HepG2 (cell line): ENCODE measurements around the gene PWP1. TPM values are rescaled to one million over a fixed set of nuclear protein-coding genes. Genes with fewer than 3 reads are reported as not detected.

Source experiments
- ETS1 ChIP-seq: sonication (generic); formaldehyde crosslinking; IDR thresholded peaks from 2 replicates; pipeline ENCODE4 v1.4.0; 2020; ENCODE audit warnings: missing genetic modification reagents
- HOMEZ ChIP-seq: IDR thresholded peaks from 2 replicates; pipeline ENCODE4 v1.6.1; 2016; ENCODE audit warnings: low read depth
- KAT7 ChIP-seq: IDR thresholded peaks from 2 replicates; pipeline ENCODE4 v1.6.1; 2018; ENCODE audit warnings: borderline replicate concordance, missing compliant biosample characterization
- MED1 ChIP-seq: sonication (generic); formaldehyde crosslinking; IDR thresholded peaks from 2 replicates; pipeline ENCODE4 v1.4.0; 2020; ENCODE audit warnings: missing genetic modification reagents
- NBN ChIP-seq: fragments of 450-650 bp; conservative IDR thresholded peaks from 2 replicates; pipeline ENCODE4 v1.6.1; 2017
- PBX3 ChIP-seq: sonication (generic); formaldehyde crosslinking; IDR thresholded peaks from 2 replicates; pipeline ENCODE4 v1.8.1; 2023; ENCODE audit warnings: missing genetic modification reagents, inconsistent platforms, borderline replicate concordance
- PITX1 ChIP-seq: sonication (generic); formaldehyde crosslinking; IDR thresholded peaks from 2 replicates; pipeline ENCODE4 v1.5.1; 2020; ENCODE audit warnings: mild to moderate bottlenecking, missing genetic modification reagents
- POGK ChIP-seq: sonication (generic); formaldehyde crosslinking; conservative IDR thresholded peaks from 2 replicates; pipeline ENCODE4 v1.8.0; 2022; ENCODE audit warnings: mild to moderate bottlenecking, moderate library complexity, missing genetic modification reagents
- TEAD2 ChIP-seq: sonication (generic); formaldehyde crosslinking; IDR thresholded peaks from 2 replicates; pipeline ENCODE4 v1.9.0; 2021; ENCODE audit warnings: missing genetic modification reagents
- ZFP36L1 ChIP-seq: sonication (generic); formaldehyde crosslinking; IDR thresholded peaks from 2 replicates; pipeline ENCODE4 v1.8.0; 2022; ENCODE audit warnings: mild to moderate bottlenecking, missing genetic modification reagents, moderate library complexity
- ZNF235 ChIP-seq: sonication (generic); formaldehyde crosslinking; IDR thresholded peaks from 2 replicates; pipeline ENCODE4 v1.8.1; 2023; ENCODE audit warnings: mild to moderate bottlenecking, missing genetic modification reagents, borderline replicate concordance
- ZNF543 ChIP-seq: sonication (generic); formaldehyde crosslinking; IDR thresholded peaks from 2 replicates; pipeline ENCODE4 v1.4.0; 2020; ENCODE audit warnings: mild to moderate bottlenecking, missing genetic modification reagents
- ZNF772 ChIP-seq: sonication (generic); formaldehyde crosslinking; IDR thresholded peaks from 2 replicates; pipeline ENCODE4 v1.5.0; 2020; ENCODE audit warnings: mild to moderate bottlenecking, missing genetic modification reagents
- polyA plus RNA-seq, 8 experiments: library from polyadenylated mRNA; depleted of rRNA in 3 of 8; stranded (reverse) in 7 of 8; unstranded in 1 of 8; fragments of >200 nt; fragmentation: Illumina TruSeq in 4 of 8; extraction: Trizol in 4 of 8; gene quantifications; 2 replicates each; pipeline versions ENCODE4 v1.2.1 to v1.2.3, GENCODE V29; 2011 to 2016; ENCODE audit warnings: low read depth in 4 of 8, missing spikeins in 1 of 8, mixed read lengths in 1 of 8; ENCODE audit not compliant: insufficient read depth in 1 of 8
- total RNA-seq, 5 experiments: library from RNA; depleted of rRNA; stranded (reverse); fragments of >200 nt; fragmentation: Illumina TruSeq; extraction: Trizol; gene quantifications; 2 replicates each; pipeline ENCODE4 v1.2.3, GENCODE V29; 2016; ENCODE audit warnings: low read depth in 1 of 5
- TF ChIP-seq, protein P1 (sequence below): IDR thresholded peaks from 2 replicates; pipeline ENCODE4 v1.6.1; 2016; ENCODE audit warnings: low read depth, missing genetic modification reagents, missing compliant biosample characterization
- TF ChIP-seq, protein P2 (sequence below): IDR thresholded peaks from 2 replicates; pipeline ENCODE4 v1.6.1; 2016; ENCODE audit warnings: missing compliant biosample characterization, missing genetic modification reagents, borderline replicate concordance

Gene PWP1
- total and polyA plus RNA-seq, 2 of the 13 experiments (the other 11 are each of a cell fraction or from before 2014, with no cell fraction given): 65.9 to 70.2 TPM

GRCh38 chr12:107684990-107685359 is 624 bp upstream of the PWP1 start (continued):
- TF ChIP-seq POGK: no peak
- no peak for TF ChIP-seq ZNF543 (CRISPR knock-in tag)
- TF ChIP-seq ZNF772 (CRISPR knock-in tag): no peak
- no peak for TF ChIP-seq ZNF235 (CRISPR knock-in tag)
- no peak for TF ChIP-seq ETS1 (CRISPR knock-in tag)
- TF ChIP-seq TEAD2 (CRISPR knock-in tag): no peak
- no peak for TF ChIP-seq PBX3 (CRISPR knock-in tag)
- TF ChIP-seq PITX1 (CRISPR knock-in tag): no peak
- TF ChIP-seq NBN: no peak
- TF ChIP-seq, protein P1, sequence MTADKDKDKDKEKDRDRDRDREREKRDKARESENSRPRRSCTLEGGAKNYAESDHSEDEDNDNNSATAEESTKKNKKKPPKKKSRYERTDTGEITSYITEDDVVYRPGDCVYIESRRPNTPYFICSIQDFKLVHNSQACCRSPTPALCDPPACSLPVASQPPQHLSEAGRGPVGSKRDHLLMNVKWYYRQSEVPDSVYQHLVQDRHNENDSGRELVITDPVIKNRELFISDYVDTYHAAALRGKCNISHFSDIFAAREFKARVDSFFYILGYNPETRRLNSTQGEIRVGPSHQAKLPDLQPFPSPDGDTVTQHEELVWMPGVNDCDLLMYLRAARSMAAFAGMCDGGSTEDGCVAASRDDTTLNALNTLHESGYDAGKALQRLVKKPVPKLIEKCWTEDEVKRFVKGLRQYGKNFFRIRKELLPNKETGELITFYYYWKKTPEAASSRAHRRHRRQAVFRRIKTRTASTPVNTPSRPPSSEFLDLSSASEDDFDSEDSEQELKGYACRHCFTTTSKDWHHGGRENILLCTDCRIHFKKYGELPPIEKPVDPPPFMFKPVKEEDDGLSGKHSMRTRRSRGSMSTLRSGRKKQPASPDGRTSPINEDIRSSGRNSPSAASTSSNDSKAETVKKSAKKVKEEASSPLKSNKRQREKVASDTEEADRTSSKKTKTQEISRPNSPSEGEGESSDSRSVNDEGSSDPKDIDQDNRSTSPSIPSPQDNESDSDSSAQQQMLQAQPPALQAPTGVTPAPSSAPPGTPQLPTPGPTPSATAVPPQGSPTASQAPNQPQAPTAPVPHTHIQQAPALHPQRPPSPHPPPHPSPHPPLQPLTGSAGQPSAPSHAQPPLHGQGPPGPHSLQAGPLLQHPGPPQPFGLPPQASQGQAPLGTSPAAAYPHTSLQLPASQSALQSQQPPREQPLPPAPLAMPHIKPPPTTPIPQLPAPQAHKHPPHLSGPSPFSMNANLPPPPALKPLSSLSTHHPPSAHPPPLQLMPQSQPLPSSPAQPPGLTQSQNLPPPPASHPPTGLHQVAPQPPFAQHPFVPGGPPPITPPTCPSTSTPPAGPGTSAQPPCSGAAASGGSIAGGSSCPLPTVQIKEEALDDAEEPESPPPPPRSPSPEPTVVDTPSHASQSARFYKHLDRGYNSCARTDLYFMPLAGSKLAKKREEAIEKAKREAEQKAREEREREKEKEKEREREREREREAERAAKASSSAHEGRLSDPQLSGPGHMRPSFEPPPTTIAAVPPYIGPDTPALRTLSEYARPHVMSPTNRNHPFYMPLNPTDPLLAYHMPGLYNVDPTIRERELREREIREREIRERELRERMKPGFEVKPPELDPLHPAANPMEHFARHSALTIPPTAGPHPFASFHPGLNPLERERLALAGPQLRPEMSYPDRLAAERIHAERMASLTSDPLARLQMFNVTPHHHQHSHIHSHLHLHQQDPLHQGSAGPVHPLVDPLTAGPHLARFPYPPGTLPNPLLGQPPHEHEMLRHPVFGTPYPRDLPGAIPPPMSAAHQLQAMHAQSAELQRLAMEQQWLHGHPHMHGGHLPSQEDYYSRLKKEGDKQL (CRISPR knock-in tag): no peak
- no peak for TF ChIP-seq KAT7
- peak; percentile 54; the same call in 1 of the 2 replicates for TF ChIP-seq HOMEZ (CRISPR knock-in tag)
- TF ChIP-seq MED1 (CRISPR knock-in tag): peak; percentile 35; the same call in 1 of the 2 replicates
- TF ChIP-seq ZFP36L1 (CRISPR knock-in tag): no peak; the same call in 1 of the 2 replicates
- TF ChIP-seq, protein P2, sequence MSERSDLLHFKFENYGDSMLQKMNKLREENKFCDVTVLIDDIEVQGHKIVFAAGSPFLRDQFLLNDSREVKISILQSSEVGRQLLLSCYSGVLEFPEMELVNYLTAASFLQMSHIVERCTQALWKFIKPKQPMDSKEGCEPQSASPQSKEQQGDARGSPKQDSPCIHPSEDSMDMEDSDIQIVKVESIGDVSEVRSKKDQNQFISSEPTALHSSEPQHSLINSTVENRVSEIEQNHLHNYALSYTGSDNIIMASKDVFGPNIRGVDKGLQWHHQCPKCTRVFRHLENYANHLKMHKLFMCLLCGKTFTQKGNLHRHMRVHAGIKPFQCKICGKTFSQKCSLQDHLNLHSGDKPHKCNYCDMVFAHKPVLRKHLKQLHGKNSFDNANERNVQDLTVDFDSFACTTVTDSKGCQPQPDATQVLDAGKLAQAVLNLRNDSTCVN (CRISPR knock-in tag): no peak
